GM19395 (cell line): ENCODE results near the gene HNRNPH1.

Source experiments
- ATAC-seq: cut with Tn5 transposase; IDR thresholded peaks from one replicate; pipeline ENCODE4 v1.9.1; 2021; ENCODE audit warnings: mild to moderate bottlenecking, moderate library complexity; ENCODE audit not compliant: unreplicated experiment

The HNRNPH1 gene

DNA sequence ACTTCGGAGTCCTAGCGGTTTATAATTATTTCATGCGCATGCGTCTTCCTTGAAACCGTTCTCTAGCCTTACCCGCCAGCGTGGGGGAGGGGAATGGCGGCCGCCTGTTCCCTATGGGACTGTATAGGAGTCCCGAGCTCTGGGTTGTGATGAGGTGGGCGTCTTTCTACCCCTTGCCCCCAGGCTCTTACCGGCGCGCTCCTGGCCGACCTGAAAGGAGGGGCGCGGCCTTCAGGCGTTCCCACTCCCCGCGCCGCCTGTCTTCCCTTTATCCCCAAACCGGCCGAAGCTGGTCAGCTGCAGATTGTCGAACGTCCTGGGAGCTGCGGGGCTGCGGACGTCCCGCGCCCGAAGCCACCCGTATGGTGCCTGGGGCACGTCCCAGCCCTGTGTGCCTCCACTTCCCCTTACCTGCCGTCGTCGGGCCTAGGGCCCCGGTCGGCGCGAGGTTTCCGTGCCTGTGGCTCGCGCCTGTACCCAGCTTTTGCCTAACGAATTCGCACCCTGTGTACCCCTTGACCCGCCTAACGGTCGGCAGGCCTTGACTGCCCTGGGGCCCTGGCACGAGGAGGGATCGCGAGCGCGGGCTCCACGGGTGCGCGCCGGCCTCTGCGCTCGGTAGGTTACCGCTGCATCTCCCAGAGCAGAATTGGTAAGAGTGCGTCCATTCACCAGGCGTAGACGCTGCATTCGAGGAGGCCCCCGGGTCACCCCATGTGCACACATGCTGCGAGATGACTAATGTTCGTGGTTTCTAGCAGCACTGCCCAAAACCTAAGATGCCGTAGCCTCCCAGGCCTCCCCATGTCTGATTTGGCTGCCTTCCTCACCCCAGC lies 653 bp upstream of the HNRNPH1 start:
- ATAC-seq, result peak; percentile 22

DNA sequence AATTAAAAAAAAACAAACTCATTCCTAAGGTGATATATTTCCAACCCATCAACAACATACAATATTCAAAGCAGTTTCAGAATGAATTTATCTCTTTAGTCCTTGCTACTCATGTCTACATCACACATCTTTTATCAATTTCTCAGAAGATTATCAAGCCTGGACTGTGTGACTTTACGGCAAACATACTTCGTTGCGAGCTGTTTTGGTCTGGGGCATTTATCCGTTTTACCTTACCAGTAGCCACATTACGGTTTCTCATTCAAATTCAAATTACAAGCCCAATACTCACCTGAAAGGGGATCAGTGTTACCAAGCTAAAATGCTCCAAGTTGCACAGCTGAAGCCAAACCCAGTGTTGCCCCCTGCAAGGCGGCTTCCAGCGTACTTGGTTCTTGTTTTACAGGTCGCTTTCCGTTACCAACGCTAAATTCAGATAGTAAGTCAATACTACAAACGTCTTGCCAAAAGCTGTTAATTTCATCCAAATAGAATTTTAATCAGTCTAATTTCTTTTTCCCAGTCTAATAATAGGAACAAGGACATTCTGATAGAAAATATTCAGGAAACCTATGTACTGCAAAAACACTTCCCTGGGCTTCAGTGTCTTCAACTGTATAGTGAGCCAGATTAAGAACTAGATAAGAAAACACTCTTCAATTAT lies 1.8 kb downstream of the HNRNPH1 start:
- ATAC-seq, result no peak

DNA sequence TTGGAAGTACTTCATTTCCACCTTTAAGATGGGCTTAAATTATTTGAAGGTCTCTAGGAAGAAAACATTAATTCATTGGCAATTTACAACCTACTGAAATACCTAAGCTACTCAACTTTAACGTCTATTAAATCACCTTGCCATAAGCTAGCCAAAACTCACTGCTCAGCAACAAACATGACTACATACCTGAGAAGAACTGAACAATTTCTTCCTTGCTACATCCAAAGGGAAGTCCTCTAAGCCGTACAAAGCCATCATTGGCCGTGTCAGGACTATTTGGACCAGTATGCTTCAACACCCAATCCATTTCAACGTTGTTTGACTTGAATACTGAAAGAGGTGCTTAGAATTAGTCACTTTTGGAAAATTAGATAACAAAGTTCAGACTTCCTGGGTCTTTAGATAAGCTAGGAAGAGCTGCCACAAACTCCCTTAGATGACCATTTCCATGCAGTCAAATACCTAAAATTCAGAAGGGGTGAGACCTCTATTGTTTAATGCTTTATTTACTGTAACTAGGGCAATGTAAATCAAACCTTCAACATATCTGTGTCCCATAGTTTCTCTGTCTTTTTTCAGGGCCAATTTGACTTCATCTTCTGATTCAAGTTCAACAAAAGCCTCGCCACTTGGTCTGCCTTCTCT lies 2.6 kb downstream of the HNRNPH1 start:
- ATAC-seq, result no peak

DNA sequence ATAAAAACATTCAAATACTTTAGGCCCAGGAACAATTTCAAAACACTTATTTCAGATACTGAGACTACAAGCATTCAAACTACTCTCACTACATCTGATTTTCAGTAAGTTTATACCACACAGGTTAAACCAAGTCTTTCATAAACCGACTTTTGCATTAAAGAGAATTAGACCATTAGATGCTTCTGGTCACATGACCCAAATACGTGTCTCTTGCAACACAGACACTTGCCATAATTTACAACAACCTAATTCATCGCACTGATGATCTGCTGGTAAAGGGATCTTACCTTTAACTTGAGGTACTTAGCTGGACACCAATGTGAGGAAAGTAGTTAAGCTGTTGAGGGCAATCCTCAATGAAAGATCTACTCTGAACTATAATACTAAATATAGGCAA lies 3.2 kb downstream of the HNRNPH1 start:
- no peak for ATAC-seq

DNA sequence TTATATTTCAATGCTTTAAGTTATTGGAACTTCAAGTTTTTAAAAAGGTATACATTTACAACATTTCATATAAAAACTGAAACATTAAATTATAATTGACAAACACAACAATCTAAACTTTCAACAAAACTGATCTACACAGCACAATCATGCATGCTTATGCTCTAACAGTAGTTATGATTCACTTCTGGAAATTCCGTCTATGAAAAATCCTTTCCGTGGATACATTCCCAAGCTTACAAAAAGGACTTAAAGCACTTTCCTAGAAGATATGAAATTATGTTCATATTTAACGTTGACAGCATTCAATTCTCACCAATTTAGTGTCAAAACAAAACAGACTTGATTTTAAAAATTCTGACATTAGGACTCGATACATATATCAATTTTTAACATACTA lies 3.7 kb downstream of the HNRNPH1 start:
- ATAC-seq, result no peak

DNA sequence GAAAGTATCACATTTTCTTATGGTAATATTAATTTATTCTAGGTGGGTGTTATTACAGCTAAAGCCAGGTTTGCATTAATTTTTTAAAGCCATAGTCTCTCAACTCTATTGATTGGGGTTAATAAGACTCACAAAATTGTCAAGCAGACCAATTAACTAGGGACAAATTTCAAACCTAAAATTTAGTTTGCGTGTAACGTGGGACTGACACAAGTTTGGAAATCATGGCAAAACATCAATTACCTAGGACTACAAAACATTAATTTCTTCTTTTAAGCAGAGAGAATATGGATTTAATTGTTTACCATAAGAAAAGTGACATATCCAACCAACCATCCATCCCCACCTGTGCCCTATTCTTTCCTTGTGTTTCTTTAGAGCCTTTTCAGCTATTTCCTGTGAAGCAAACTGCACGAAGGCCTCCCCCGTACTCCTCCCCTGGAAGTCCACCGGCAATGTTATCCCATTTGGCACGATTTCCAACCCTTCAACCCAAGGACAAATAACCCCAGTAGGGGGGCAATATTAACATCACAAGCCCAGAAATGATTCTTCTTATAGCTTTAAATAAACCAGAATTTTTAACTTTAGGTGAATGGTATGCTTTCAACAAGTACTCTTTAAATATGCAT lies 4.4 kb downstream of the HNRNPH1 start:
- no peak for ATAC-seq

DNA sequence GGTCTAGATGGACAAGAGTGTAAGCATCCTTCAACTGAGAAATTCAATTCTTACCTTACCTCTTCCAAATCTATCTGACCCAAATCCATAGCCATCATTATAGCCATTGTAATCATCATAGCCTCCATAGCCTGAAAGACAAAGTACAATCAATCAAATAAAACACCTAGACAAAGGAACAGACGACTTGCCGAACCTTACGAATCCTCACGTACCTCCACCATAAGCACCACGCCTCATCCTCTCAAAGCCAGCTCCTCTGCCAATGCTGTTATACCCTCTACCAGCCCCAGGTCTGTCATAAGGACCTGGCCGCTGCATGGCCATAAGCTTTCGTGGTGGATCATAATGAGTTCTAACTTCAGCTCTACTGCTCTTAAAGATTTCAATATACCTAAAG lies 5.5 kb downstream of the HNRNPH1 start:
- no peak for ATAC-seq

DNA sequence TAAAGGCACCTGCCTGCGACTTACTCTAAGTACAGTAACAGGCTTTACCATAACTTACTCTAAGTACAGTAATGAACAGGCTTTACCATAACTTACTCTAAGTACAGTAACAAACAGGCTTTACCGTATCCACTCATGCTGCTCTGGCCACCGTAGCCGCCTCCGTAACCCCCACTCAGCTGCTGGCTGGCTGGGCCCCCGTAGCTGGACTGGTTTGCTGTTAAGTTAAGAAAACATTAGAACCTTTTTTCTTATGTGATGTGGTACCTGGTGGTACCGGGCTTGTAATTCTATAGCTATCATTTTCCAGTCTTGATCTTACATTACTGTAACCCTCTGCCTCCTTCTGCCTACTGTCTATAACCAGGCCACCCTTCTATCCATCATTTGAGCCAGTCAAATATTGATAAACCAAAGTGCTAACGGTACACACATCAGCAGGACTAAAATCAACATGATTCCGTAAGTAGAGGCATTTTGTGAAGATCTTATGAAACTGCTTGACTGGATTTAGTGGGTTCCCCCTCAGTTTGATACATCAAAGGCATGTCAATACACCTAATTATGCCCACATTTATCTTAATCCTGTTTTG lies 7.4 kb downstream of the HNRNPH1 start:
- ATAC-seq, result no peak

DNA sequence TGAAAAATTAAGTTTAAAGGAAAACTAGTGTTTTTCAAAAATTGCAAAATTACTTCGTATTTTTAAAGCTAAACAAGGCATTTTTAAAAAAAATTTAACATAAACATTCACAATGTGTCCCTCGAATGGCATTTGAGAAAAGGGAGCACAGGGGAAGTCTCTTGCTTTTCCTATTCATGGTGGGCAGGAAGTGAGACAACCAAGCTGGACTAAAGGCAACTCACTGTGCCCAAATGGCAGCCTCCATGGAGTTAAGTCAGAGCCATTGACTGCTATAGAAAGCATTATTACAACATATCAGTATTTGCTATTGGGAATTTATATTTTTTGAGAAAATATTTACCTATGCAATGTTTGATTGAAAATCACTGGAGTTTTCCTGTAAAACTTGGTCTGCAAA lies 8.3 kb downstream of the HNRNPH1 start:
- no peak for ATAC-seq

DNA sequence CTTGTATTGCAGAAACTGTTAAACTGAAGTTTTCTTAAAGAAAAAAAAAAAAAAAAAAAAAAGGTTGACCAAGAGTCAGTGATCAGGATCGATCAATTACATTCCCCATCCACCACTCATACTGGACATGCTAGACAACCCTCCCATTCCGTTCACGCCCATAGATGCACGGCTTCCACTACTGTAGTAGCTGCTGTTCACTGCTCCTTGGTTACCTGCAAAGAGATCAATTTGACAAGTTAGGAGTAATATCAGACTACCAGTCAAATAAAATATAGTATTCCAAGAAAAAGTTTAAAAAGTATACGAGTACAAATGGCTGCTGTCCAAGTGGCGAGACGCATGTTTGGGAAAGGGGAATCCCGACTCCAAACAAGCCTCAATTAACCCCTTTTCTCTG lies 8.7 kb downstream of the HNRNPH1 start:
- ATAC-seq, result no peak

DNA sequence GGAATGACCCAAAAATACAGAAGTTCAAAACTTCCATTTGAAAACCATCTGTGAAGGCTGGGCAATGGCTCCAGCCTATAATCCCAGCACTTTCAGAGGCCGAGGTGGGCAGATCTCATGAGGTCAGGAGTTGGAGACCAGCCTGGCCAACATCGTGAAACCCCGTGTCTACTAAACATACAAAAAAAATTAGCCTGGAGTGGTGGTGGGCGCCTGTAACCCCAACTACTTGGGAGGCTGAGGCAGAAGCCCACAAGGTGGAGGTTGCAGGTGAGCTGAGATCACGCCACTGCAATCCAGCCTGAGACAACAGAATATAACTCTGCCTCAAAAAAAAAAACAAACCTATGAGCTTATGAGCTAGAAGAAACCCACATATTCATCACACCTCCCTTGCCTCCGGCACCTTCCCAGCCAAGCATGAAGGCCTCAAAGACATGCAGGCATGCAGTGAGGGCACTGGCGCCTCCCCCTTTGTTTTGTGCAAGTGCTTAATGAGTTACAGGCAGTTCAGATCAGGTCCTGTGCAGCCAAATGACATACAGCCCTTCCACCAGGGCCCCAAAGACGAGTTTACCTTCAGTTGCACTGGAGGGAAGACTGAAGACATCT lies 9.9 kb downstream of the HNRNPH1 start:
- no peak for ATAC-seq

DNA sequence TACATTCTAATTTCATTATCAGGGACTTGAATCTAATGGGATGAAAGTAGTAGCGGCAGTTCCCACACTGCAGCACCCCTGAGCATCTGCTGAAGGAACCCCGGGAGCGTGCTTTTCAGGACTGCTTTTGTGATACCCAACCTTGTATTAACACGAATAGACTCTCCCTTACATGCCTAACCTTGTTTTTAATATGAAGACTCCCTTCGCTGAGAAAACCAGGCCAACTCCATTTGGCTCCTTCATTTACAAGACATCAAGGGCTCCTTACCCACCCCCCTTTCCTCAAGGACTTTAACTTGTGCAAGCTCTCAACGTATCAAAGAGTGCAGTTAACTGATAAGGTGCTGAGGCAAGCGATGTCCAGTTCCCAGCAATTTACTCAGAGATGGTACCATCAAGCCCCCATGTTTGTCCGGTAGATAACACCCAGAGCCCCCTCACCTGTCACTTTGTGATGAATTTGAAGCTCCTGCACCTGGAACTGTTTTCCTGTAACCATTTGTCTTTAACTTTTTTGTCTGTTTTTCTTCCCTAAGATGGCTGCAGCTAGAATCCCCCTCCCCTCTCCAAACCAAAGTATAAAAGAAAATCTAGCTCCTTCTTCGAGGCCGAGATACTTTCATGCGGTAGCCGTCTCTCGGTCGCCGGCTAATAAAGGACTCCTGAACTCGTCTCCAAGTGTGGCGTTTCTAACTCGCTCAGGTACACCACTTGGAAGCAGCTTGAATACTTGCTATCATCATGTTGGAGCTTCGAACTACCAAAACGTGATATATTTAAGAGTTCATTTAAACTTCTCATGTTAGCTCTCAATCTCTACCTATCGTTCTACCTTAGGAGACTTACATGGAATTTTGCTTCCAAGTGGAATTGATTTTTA lies 10.7 kb downstream of the HNRNPH1 start:
- ATAC-seq, result no peak

DNA sequence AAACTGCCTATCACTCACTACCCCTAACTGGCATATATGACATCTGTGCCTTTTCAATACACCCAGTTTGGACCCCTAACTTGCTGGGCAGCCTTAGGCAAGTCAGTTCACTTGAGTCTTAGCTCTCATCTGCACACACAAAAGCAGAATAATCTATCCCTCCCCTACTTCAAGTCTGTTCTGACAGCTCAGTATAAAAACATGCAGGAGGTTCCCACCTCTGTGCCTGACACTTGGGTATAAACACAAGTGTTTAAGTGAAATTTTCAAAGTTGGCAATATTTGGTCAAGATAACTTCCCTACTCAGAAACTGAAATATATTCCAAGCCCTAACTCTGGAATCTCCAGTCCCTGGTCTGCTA lies 12.6 kb downstream of the HNRNPH1 start:
- ATAC-seq, result no peak

DNA sequence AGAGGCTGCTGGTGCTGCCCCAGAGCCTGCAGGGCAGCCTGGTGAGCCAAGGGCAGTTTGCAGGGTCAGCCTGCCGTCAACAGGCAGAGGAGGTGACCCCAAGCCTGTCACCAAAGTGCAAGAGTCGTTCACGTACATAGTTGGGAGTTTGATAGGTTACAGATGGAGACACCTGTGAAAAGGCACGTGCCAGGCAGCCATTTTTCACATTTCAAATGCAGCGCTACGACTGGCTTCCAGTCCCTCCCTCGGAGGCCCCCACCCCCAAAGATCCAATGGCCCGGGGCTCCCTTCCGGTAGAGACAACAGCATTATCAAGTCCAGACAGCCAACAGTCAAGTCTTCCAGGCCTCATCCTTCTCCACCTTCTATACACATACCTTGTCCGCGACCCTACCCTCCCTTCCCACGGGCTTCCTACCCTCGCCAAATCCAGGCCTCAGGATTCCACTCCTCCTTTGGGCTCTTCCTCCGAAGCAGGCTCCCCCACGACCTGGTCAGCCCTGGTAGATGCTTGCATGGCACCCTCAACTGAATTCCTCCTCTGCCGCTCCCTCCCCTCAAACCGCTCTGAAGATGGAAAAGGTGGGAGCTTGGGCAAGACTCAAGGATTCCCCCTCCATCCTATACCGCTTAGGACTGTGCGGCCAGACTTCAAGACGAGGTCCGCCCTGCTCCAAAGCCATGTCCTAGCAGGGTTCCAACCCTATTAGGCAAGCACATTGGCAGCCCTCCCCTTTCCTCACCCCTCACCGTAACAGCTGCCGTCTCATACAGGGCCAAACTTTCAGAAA lies 13.2 kb downstream of the HNRNPH1 start:
- no peak for ATAC-seq

DNA sequence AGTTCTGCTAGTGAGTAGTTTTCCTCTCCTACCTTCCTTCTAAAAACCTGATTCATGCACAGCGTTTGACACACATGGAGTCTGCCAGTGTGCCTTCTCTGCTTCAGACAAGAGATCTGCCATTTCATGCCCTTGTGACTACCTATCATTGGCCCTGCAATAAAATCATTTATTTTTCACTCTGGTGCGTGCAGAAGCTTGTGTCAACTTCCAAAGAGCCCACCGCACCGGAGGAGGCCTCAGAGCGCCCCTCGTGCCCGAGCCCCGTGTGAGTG lies 13.7 kb downstream of the HNRNPH1 start:
- no peak for ATAC-seq

DNA sequence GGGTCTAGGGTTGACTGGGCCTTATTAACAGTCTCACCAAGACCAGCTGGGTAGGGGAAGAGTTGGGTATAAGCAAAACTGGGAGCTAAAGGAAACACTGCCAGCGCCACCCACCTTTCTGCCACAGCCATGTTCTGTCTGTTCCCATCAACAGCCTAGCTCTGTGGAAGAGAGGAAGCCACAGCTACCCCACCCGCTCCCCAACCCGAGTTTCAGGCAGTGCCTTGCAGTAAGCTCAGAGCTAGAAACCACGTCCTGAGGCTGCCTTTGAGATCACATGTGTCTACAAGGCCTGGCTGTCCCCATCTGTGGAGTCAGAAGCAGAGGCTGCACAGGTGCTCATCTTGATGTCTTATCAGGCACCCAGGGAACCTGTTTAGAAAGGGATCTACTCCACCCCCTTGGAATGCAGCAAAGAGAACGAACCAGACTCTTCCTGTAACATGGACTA lies 15.3 kb downstream of the HNRNPH1 start:
- no peak for ATAC-seq

DNA sequence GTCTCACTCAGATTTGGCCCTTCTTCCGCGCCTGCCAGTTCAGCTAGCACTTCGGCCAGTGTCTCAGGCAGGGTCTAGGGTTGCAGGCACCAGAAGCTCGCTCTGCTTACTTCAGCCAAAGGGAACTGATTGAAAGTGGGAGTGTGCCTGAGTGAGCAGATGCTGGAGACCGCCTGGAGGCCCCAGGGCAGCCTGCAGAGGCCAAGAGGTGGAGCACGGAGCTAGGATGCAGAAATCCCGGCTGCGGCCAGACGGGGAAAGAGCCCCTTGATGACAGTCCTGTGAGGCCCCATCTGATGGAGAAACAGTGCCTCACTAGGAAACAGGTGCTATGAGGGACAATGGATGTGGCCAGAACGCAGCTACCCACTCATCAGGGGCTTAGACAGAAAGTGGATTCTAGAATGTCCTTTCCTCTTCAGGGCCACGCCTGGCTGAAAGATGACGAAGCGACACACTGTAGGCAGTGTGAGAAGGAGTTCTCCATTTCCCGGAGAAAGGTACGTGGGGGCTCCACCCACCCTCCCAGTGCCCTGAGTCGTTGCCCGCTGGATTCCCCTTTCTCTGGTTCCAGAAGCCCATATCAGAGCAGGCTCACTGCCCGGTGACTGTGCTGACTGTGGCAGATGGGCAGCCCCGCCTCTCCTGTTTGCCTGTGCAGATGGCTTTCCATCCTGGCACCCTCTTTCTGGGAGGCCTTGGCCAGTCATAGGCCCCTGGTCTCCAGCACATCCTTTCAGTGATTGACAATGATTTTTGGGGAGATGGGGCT lies 16.1 kb downstream of the HNRNPH1 start:
- ATAC-seq, result no peak

DNA sequence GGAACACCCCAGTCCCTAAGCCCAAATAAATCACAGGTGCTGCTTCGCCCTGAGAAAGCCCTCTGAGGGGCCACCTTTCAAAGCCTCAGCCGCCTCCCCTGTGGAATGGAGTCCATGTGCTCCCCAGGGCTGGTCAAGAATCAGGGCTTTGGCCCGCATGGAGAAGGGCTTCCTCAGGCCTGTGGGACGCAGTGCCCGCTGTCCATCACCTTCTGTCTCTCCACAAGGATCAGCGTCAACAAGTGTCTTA lies 16.6 kb downstream of the HNRNPH1 start:
- no peak for ATAC-seq
